GM12865 (cell line): ENCODE data around the gene ZXDB.
A peak's percentile ranks its signal among the peaks of the same experiment; 100 is the strongest.
"Not testable (repeated sequence)": the region's sequence is repeated elsewhere in the genome, so short reads cannot be mapped to it uniquely, and the experiment has no call there.

Experiments used
- DNase-seq: peaks from one replicate; pipeline ENCODE4 v3.0.0; 2010; ENCODE audit warnings: low read depth
- H3K4me3 ChIP-seq: 2 replicates; pipeline ENCODE4 v1.5.1; 2011; ENCODE audit warnings: mild to moderate bottlenecking, low read depth, low read length, control low read depth
- CTCF ChIP-seq: IDR thresholded peaks from 2 replicates; pipeline ENCODE4 v1.5.1; 2011; ENCODE audit warnings: low read length, control low read depth, low read depth, inconsistent platforms; ENCODE audit not compliant: insufficient read depth; ENCODE audit errors: missing control alignments

Gene ZXDB

DNA sequence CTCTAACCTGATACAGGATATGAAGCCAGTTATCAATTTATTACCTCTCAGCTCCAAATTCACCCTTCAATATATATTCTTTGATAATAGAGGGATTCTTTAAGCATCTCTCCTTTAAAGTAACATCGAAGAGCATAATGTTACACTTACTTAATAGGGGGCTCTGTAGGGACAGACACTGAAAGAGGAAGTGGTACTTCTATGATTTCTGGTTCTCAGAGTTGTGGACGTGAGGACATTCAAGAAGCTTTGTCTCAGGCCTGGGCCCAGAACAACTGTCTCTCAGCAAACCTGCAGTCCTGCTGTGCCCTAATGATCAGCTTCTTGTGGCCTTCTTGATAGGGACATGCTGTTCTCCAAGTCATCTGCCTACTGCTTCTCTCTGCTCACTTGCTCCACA lies 4.2 kb upstream of the ZXDB start:
- DNase-seq: peak; percentile 39
- H3K4me3 ChIP-seq: no peak overlapping the region
- TF ChIP-seq CTCF: no peak

- peak; percentile 51 for DNase-seq
- H3K4me3 ChIP-seq: peak overlapping the region; percentile 50
Observed at GRCh38 chrX:57592160-57592893, 516 bp downstream of the ZXDB start.

DNA sequence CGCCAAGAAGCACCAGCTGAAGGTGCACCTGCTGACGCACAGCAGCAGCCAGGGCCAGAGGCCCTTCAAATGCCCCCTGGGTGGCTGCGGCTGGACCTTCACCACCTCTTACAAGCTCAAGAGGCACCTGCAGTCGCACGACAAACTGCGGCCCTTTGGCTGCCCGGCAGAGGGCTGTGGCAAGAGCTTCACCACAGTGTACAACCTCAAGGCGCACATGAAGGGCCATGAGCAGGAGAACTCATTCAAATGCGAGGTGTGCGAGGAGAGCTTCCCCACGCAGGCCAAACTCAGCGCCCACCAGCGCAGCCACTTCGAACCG lies 1.0 kb downstream of the ZXDB start:
- peak; percentile 76 for DNase-seq
- TF ChIP-seq CTCF: peak; percentile 8
- H3K4me3 ChIP-seq: peak overlapping the region; percentile 50

DNA sequence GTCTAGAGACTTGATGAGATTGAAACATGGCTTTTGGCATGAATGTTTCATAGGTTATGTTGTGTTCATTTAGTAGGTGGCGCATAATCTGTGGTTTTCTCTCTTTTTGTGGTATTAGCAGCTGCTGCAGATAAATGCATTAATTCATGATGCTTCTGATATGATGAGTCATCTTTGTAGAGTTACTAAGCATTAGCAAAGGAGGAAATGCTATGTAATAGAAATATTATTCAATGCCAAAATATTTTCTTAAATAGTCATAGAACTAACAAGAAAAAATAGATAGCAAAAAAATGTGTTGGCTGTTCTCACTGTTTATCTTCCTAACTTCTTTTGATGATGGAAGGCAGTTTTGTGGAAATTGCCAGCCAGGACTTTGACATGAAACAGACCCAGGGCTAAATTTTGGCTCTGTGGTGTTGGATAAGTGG lies 3.6 kb downstream of the ZXDB start:
- peak overlapping the region; percentile 13; the same call in 1 of the 2 replicates for H3K4me3 ChIP-seq
- peak; percentile 16 for DNase-seq
- TF ChIP-seq CTCF: no peak

GRCh38 chrX:57596109-57596508 lies 4.3 kb downstream of the ZXDB start:
- DNase-seq: no peak
- H3K4me3 ChIP-seq: no peak overlapping the region

GRCh38 chrX:57596516-57596915 lies 4.7 kb downstream of the ZXDB start:
- no peak for DNase-seq
- H3K4me3 ChIP-seq: no peak overlapping the region
- TF ChIP-seq CTCF: no peak

More at GRCh38 chrX:57596109-57596508, 4.3 kb downstream of the ZXDB start:
- no peak for TF ChIP-seq CTCF

- no peak for TF ChIP-seq CTCF
- DNase-seq: no peak
- no peak overlapping the region for H3K4me3 ChIP-seq
Observed at GRCh38 chrX:57607295-57608187, 15.7 kb downstream of the ZXDB start.

DNA sequence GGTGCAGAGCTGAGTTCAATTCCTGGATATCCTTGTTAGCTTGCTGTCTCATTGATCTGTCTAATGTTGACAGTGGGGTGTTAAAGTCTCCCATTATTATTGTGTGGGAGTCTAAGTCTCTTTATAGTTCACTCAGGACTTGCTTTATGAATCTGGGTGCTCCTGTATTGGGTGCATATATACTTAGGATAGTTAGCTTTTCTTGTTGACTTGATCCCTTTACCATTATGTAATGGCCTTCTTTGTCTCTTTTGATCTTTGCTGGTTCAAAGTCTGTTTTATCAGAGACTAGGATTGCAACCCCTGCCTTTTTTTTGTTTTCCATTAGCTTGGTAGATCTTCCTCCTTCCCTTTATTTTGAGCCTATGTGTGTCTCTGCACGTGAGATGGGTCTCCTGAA lies 21.5 kb downstream of the ZXDB start:
- not testable (repeated sequence) for DNase-seq

DNA sequence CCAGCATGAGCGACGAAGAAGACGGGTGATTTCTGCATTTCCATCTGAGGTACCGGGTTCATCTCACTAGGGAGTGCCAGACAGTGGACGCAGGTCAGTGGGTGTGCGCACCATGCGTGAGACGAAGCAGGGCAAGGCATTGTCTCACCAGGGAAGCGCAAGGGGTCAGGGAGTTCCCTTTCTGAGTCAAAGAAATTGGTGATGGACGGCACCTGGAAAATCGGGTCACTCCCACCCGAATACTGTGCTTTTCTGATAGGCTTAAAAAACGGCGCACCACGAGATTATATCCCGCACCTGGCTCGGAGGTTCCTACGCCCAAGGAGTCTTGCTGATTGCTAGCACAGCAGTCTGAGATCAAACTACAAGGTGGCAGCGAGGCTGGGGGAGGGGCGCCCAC lies 37.6 kb downstream of the ZXDB start:
- DNase-seq, H3K4me3 ChIP-seq: not testable (repeated sequence)

More for the DNA sequence above, 21.5 kb downstream of the ZXDB start:
- H3K4me3 ChIP-seq: not testable (repeated sequence)
